ENCODE data around the gene ZNRF1. TPM values are rescaled to one million over a fixed set of nuclear protein-coding genes. Genes with fewer than 3 reads are reported as not detected.

ZNRF1 gene
- total RNA-seq, 1 experiment from 2014 or later: 5.8 TPM

GRCh38 chr16:75099075-75099667 is 100.3 kb downstream of the ZNRF1 start:
- no peak for DNase-seq (ENCODE audit: low read depth, low spot score)

GRCh38 chr16:75099738-75100602 is 101.1 kb downstream of the ZNRF1 start:
- no peak for DNase-seq (ENCODE audit: low read depth, low spot score)
- in situ Hi-C loops (cut with HindIII; ENCODE audit: low pct_unique_long_range_greater_than_20kb, low sequenced_read_pairs): no loop called here

More at GRCh38 chr16:75099075-75099667, 100.3 kb downstream of the ZNRF1 start:
- in situ Hi-C loops (cut with HindIII; ENCODE audit: low pct_unique_long_range_greater_than_20kb, low sequenced_read_pairs): no loop called here

- DNase-seq (ENCODE audit: low read depth, low spot score): no peak
- in situ Hi-C loops (cut with HindIII; ENCODE audit: low pct_unique_long_range_greater_than_20kb, low sequenced_read_pairs): no loop called here
Measured at GRCh38 chr16:75100603-75100990, 101.8 kb downstream of the ZNRF1 start.

- in situ Hi-C loops (cut with HindIII; ENCODE audit: low pct_unique_long_range_greater_than_20kb, low sequenced_read_pairs): no loop called here
- no peak for DNase-seq (ENCODE audit: low read depth, low spot score)
Measured at GRCh38 chr16:75101635-75102034, 102.8 kb downstream of the ZNRF1 start.

- in situ Hi-C loops (cut with HindIII; ENCODE audit: low pct_unique_long_range_greater_than_20kb, low sequenced_read_pairs): no loop called here
Measured at GRCh38 chr16:75102595-75102994, 103.8 kb downstream of the ZNRF1 start.

GRCh38 chr16:75103994-75104393 is 105.2 kb downstream of the ZNRF1 start:
- no peak for DNase-seq (ENCODE audit: low read depth, low spot score)
- in situ Hi-C loops (cut with HindIII; ENCODE audit: low pct_unique_long_range_greater_than_20kb, low sequenced_read_pairs): no loop called here

More at GRCh38 chr16:75102595-75102994, 103.8 kb downstream of the ZNRF1 start:
- no peak for DNase-seq (ENCODE audit: low read depth, low spot score)

- in situ Hi-C loops (cut with HindIII; ENCODE audit: low pct_unique_long_range_greater_than_20kb, low sequenced_read_pairs): no loop called here
- DNase-seq (ENCODE audit: low read depth, low spot score): no peak
Measured at GRCh38 chr16:75104836-75105235, 106.0 kb downstream of the ZNRF1 start.

GRCh38 chr16:75105306-75106061 is 106.7 kb downstream of the ZNRF1 start:
- in situ Hi-C loops (cut with HindIII; ENCODE audit: low pct_unique_long_range_greater_than_20kb, low sequenced_read_pairs): no loop called here

GRCh38 chr16:75106351-75107274 is 107.8 kb downstream of the ZNRF1 start:
- in situ Hi-C loops (cut with HindIII; ENCODE audit: low pct_unique_long_range_greater_than_20kb, low sequenced_read_pairs): no loop called here
- DNase-seq (ENCODE audit: low read depth, low spot score): no peak

More at GRCh38 chr16:75105306-75106061, 106.7 kb downstream of the ZNRF1 start:
- no peak for DNase-seq (ENCODE audit: low read depth, low spot score)

- DNase-seq (ENCODE audit: low read depth, low spot score): no peak
- in situ Hi-C loops (cut with HindIII; ENCODE audit: low pct_unique_long_range_greater_than_20kb, low sequenced_read_pairs): no loop called here
Measured at GRCh38 chr16:75107505-75107904, 108.7 kb downstream of the ZNRF1 start.

GRCh38 chr16:75108792-75109731 is 110.2 kb downstream of the ZNRF1 start:
- in situ Hi-C loops (cut with HindIII; ENCODE audit: low pct_unique_long_range_greater_than_20kb, low sequenced_read_pairs): no loop called here

GRCh38 chr16:75109732-75110243 is 111.0 kb downstream of the ZNRF1 start:
- no peak for DNase-seq (ENCODE audit: low read depth, low spot score)
- in situ Hi-C loops (cut with HindIII; ENCODE audit: low pct_unique_long_range_greater_than_20kb, low sequenced_read_pairs): no loop called here

More at GRCh38 chr16:75108792-75109731, 110.2 kb downstream of the ZNRF1 start:
- DNase-seq (ENCODE audit: low read depth, low spot score): no peak

- in situ Hi-C loops (cut with HindIII; ENCODE audit: low pct_unique_long_range_greater_than_20kb, low sequenced_read_pairs): no loop called here
- peak; percentile 85 for DNase-seq (ENCODE audit: low read depth, low spot score)
Measured at GRCh38 chr16:75110637-75111513, 112.1 kb downstream of the ZNRF1 start.

- in situ Hi-C loops (cut with HindIII; ENCODE audit: low pct_unique_long_range_greater_than_20kb, low sequenced_read_pairs): no loop called here
- DNase-seq (ENCODE audit: low read depth, low spot score): no peak
Measured at GRCh38 chr16:75111514-75111940, 112.7 kb downstream of the ZNRF1 start.

Measured in SK-MEL-5 (cell line).